Measurements from ENCODE around the gene WWC2.

The WWC2 gene

GRCh38 chr4:183098723-183099536, at the start of gene WWC2:
Gene WWC2 (plus strand): TSS chr4:183099257. CDS start chr4:183099492, 235 bp downstream.
- in situ Hi-C loops (cut with HindIII; ENCODE audit: low sequenced_read_pairs): no loop called here

- in situ Hi-C loops (cut with HindIII; ENCODE audit: low sequenced_read_pairs): loop anchor here (25.0 kb wide), 1 partner anchor 209 kb away; no protein-coding TSS in a partner anchor
Measured at GRCh38 chr4:183053681-183054080, 45.4 kb upstream of the WWC2 start.

- in situ Hi-C loops (cut with HindIII; ENCODE audit: low sequenced_read_pairs): loop anchor here (25.0 kb wide), 1 partner anchor 205 kb away; no protein-coding TSS in a partner anchor
Measured at GRCh38 chr4:183057255-183057654, 41.8 kb upstream of the WWC2 start.

- in situ Hi-C loops (cut with HindIII; ENCODE audit: low sequenced_read_pairs): loop anchor here (25.0 kb wide), 1 partner anchor 203 kb away; no protein-coding TSS in a partner anchor
Measured at GRCh38 chr4:183059797-183060196, 39.3 kb upstream of the WWC2 start.

GRCh38 chr4:183068502-183068901, 30.6 kb upstream of the WWC2 start:
- in situ Hi-C loops (cut with HindIII; ENCODE audit: low sequenced_read_pairs): loop anchor here (25.0 kb wide), 1 partner anchor 194 kb away; no protein-coding TSS in a partner anchor

- in situ Hi-C loops (cut with HindIII; ENCODE audit: low sequenced_read_pairs): loop anchor here (25.0 kb wide), 1 partner anchor 191 kb away; no protein-coding TSS in a partner anchor
Measured at GRCh38 chr4:183071222-183071621, 27.8 kb upstream of the WWC2 start.

- in situ Hi-C loops (cut with HindIII; ENCODE audit: low sequenced_read_pairs): loop anchor here (25.0 kb wide), 1 partner anchor 190 kb away; no protein-coding TSS in a partner anchor
Measured at GRCh38 chr4:183072176-183072575, 26.9 kb upstream of the WWC2 start.

GRCh38 chr4:183073838-183074145, 25.3 kb upstream of the WWC2 start:
- in situ Hi-C loops (cut with HindIII; ENCODE audit: low sequenced_read_pairs): loop anchor here (25.0 kb wide), 1 partner anchor 189 kb away; no protein-coding TSS in a partner anchor

- in situ Hi-C loops (cut with HindIII; ENCODE audit: low sequenced_read_pairs): loop anchor here (25.0 kb wide), 1 partner anchor 188 kb away; no protein-coding TSS in a partner anchor
Measured at GRCh38 chr4:183074288-183074990, 24.6 kb upstream of the WWC2 start.

GRCh38 chr4:183078634-183079033, 20.4 kb upstream of the WWC2 start:
- in situ Hi-C loops (cut with HindIII; ENCODE audit: low sequenced_read_pairs): no loop called here

GRCh38 chr4:183080372-183081115, 18.5 kb upstream of the WWC2 start:
- in situ Hi-C loops (cut with HindIII; ENCODE audit: low sequenced_read_pairs): no loop called here

GRCh38 chr4:183081116-183081469, 18.0 kb upstream of the WWC2 start:
- in situ Hi-C loops (cut with HindIII; ENCODE audit: low sequenced_read_pairs): no loop called here

GRCh38 chr4:183082053-183082452, 17.0 kb upstream of the WWC2 start:
- in situ Hi-C loops (cut with HindIII; ENCODE audit: low sequenced_read_pairs): no loop called here

GRCh38 chr4:183094393-183095198, 4.5 kb upstream of the WWC2 start:
- in situ Hi-C loops (cut with HindIII; ENCODE audit: low sequenced_read_pairs): no loop called here

GRCh38 chr4:183095199-183095512, 3.9 kb upstream of the WWC2 start:
- in situ Hi-C loops (cut with HindIII; ENCODE audit: low sequenced_read_pairs): no loop called here

GRCh38 chr4:183096276-183096965, 2.6 kb upstream of the WWC2 start:
- in situ Hi-C loops (cut with HindIII; ENCODE audit: low sequenced_read_pairs): no loop called here

- in situ Hi-C loops (cut with HindIII; ENCODE audit: low sequenced_read_pairs): no loop called here
Measured at GRCh38 chr4:183097231-183098018, 1.6 kb upstream of the WWC2 start.

GRCh38 chr4:183098019-183098722, 886 bp upstream of the WWC2 start:
- in situ Hi-C loops (cut with HindIII; ENCODE audit: low sequenced_read_pairs): no loop called here
